B cell (primary cell): ENCODE data around the gene TPK1. TPM values are rescaled to one million over a fixed set of nuclear protein-coding genes. Genes with fewer than 3 reads are reported as not detected.
"Not testable (repeated sequence)": the region's sequence is repeated elsewhere in the genome, so short reads cannot be mapped to it uniquely, and the experiment has no call there.

ENCODE experiments used
- ATAC-seq: fragments of 200-7000 bp; cut with Tn5 transposase; one replicate; pipeline ENCODE4 v1.10.0; 2021; ENCODE audit warnings: low read depth, mild to moderate bottlenecking, moderate number of reproducible peaks, moderate library complexity
- CTCF ChIA-PET: fragments of 350-600 bp; sonication (Branson Sonifier 250); formaldehyde crosslinking; loops from one replicate; lab custom pipeline; 2021; ENCODE audit warnings: antibody characterized with exemption, inconsistent platforms; lab: Charles Lee
- POLR2A ChIA-PET: fragments of 350-600 bp; sonication (Branson Sonifier 250); formaldehyde crosslinking; loops from one replicate; lab custom pipeline; 2021; ENCODE audit warnings: antibody characterized with exemption; lab: Charles Lee
- DNase-seq: peaks from one replicate; pipeline ENCODE4 v3.0.0; 2013
- H2AFZ ChIP-seq: 2 replicates; pipeline ENCODE4 v1.6.1; 2012; ENCODE audit warnings: mild to moderate bottlenecking, low read depth, low read length; ENCODE audit not compliant: insufficient read depth, poor library complexity, severe bottlenecking
- H3K27ac ChIP-seq, 2 donors: 1 replicate in 1 of 2; 2 replicates in 1 of 2; pipeline ENCODE4 v1.5.1; 2012 to 2013; ENCODE audit warnings: low read length in 2 of 2, mild to moderate bottlenecking in 2 of 2, moderate library complexity in 1 of 2
- H3K27me3 ChIP-seq, 4 experiments: fragments of 200-600 bp in 1 of 4; sonication (generic) in 1 of 4; replicated peaks in 1 of 4; 1 replicate in 2 of 4; 2 replicates in 2 of 4; pipeline versions ENCODE4 v1.6.1 to v1.7.0; 2013 to 2016; ENCODE audit warnings: low read length in 3 of 4, mild to moderate bottlenecking in 2 of 4, mixed read lengths in 1 of 4, moderate library complexity in 1 of 4; ENCODE audit not compliant: insufficient read depth in 4 of 4, control insufficient read depth in 3 of 4; ENCODE audit errors: control extremely low read depth in 1 of 4
- H3K36me3 ChIP-seq, 2 experiments: replicated peaks in 1 of 2; 1 replicate in 1 of 2; 2 replicates in 1 of 2; pipeline versions ENCODE4 v1.6.1 to v1.7.1; 2013; ENCODE audit warnings: low read length in 1 of 2; ENCODE audit not compliant: insufficient read depth in 2 of 2, control insufficient read depth in 1 of 2; ENCODE audit errors: control extremely low read depth in 1 of 2, extremely low read depth in 1 of 2
- H3K4me1 ChIP-seq, 2 donors: fragments of 200-600 bp in 1 of 2; sonication (generic) in 1 of 2; 1 replicate in 1 of 2; 2 replicates in 1 of 2; pipeline versions ENCODE4 v1.5.1 to v1.6.1; 2013 to 2017; ENCODE audit warnings: low read length in 2 of 2; ENCODE audit not compliant: control insufficient read depth in 2 of 2, insufficient read depth in 2 of 2
- H3K4me2 ChIP-seq: replicated peaks from 2 replicates; pipeline ENCODE3; 2012; ENCODE audit warnings: mild to moderate bottlenecking, low read depth, low read length; ENCODE audit not compliant: poor library complexity, severe bottlenecking
- H3K4me3 ChIP-seq, 5 experiments: fragments of 200-600 bp in 1 of 5; sonication (generic) in 1 of 5; 1 replicate in 3 of 5; 2 replicates in 2 of 5; pipeline versions ENCODE4 v1.5.1 to v1.7.0; 2011 to 2016; ENCODE audit warnings: low read length in 4 of 5, mild to moderate bottlenecking in 4 of 5, low read depth in 2 of 5, control low read depth in 1 of 5, moderate library complexity in 1 of 5; ENCODE audit not compliant: insufficient read depth in 1 of 5; ENCODE audit errors: control extremely low read depth in 1 of 5, extremely low read depth in 1 of 5
- H3K79me2 ChIP-seq: fragments of 200-600 bp; sonication (generic); one replicate; pipeline ENCODE4 v1.6.0; 2016; ENCODE audit warnings: low read length; ENCODE audit not compliant: control insufficient read depth, insufficient read depth
- H3K9ac ChIP-seq: fragments of 200-600 bp; sonication (generic); 2 replicates; pipeline ENCODE4 v1.6.1; 2017; ENCODE audit warnings: mild to moderate bottlenecking, low read length, moderate library complexity
- H3K9me3 ChIP-seq, 3 donors: one replicate each; pipeline versions ENCODE4 v1.6.1 to v1.7.1; 2013; ENCODE audit warnings: low read length in 2 of 3; ENCODE audit not compliant: control insufficient read depth in 2 of 3, insufficient read depth in 1 of 3; ENCODE audit errors: control extremely low read depth in 1 of 3
- H4K20me1 ChIP-seq: 2 replicates; pipeline ENCODE4 v1.6.0; 2012; ENCODE audit warnings: mild to moderate bottlenecking, low read length; ENCODE audit not compliant: insufficient read depth, control insufficient read depth, poor library complexity, severe bottlenecking
- H3K27ac Mint-ChIP-seq: one replicate; pipeline ENCODE4 v1.8.0; 2021; ENCODE audit warnings: mixed read lengths
- H3K27me3 Mint-ChIP-seq: one replicate; pipeline ENCODE4 v1.8.0; 2021; ENCODE audit warnings: mixed read lengths
- H3K4me1 Mint-ChIP-seq: one replicate; pipeline ENCODE4 v1.8.0; 2021; ENCODE audit warnings: mixed read lengths
- H3K4me3 Mint-ChIP-seq: one replicate; pipeline ENCODE4 v1.8.0; 2021; ENCODE audit warnings: mixed read lengths
- H3K9me3 Mint-ChIP-seq: one replicate; pipeline ENCODE4 v1.8.0; 2022; ENCODE audit warnings: mixed read lengths; ENCODE audit not compliant: insufficient read depth
- CTCF ChIP-seq: fragments of 200-600 bp; IDR thresholded peaks from one replicate; pipeline ENCODE4 v1.8.0; 2022; ENCODE audit warnings: antibody characterized with exemption, mild to moderate bottlenecking
- EZH2 ChIP-seq: IDR thresholded peaks from 2 replicates; pipeline ENCODE4 v1.6.1; 2012; ENCODE audit warnings: borderline replicate concordance, low read depth, mild to moderate bottlenecking, moderate library complexity, low read length; ENCODE audit not compliant: insufficient read depth, poor library complexity, severe bottlenecking
- WGBS: methylation state at CpG from one replicate; pipeline ENCODE4 v1.1.5; 2013; ENCODE audit warnings: missing lambda C conversion rate; ENCODE audit not compliant: insufficient coverage; 5-methylcytosine and 5-hydroxymethylcytosine counted together
- intact Hi-C: fragments of 100-400 bp; cut with micrococcal nuclease; formaldehyde crosslinking; loops from one replicate; pipeline ENCODE4 v1.10.0; 2022
- polyA plus RNA-seq: library from polyadenylated mRNA; depleted of rRNA; stranded (reverse); fragments of >200 nt; gene quantifications from 2 replicates; pipeline ENCODE4 v1.2.3, GENCODE V29; 2012
- total RNA-seq, 2 donors: library from RNA; stranded (reverse); fragments of 120-200 nt in 1 of 2; gene quantifications; 1 replicate in 1 of 2; 2 replicates in 1 of 2; pipeline versions ENCODE4 v1.2.3 to v1.2.4, GENCODE V29; 2013 to 2022

Gene TPK1
- total and polyA plus RNA-seq, 2 donors (not counting 1 experiment from before 2014, with no cell fraction given), result 13.7 to 26.4 TPM

GRCh38 chr7:144728551-144728950 is 107.3 kb downstream of the TPK1 start:
- no peak for TF ChIP-seq CTCF
- TF ChIP-seq EZH2, result no peak
- Histone ChIP-seq H3K4me1 (no peaks in the 10 kb centered on the region), H3K9me3 (peaks cover 0 to 5% (median 0%) of the 10 kb centered on the region in 3 donors), H3K27me3 (no peaks in the 10 kb centered on the region), H3K79me2 (no peaks in the 10 kb centered on the region), H4K20me1 (no peaks in the 10 kb centered on the region), H3K27ac (no peak overlapping the region), H2AFZ (no peak overlapping the region), H3K36me3 (peaks cover 0 to 4% of the 10 kb centered on the region in 2 experiments), H3K4me2 (no peak overlapping the region), H3K4me3 (no peak overlapping the region), H3K9ac (no peak overlapping the region)
- H3K27me3 Mint-ChIP-seq, result no peaks in the 10 kb centered on the region
- intact Hi-C loops, result no loop called here
- POLR2A ChIA-PET, result no interaction called here
- DNase-seq (no peak), ATAC-seq (no peak)
- H3K4me1 Mint-ChIP-seq, result peaks cover 4% of the 10 kb centered on the region
- no peaks in the 10 kb centered on the region for H3K9me3 Mint-ChIP-seq
- WGBS, result 74% methylated on average over 4 of the region's 4 CpGs
- CTCF ChIA-PET, result interaction anchor here (1.4 to 2.4 kb wide), 2 partner anchors 10 to 127 kb away, joined by 3 to 7 read pairs; no protein-coding TSS in a partner anchor
- no peak overlapping the region for H3K27ac Mint-ChIP-seq
- no peak overlapping the region for H3K4me3 Mint-ChIP-seq

GRCh38 chr7:144726840-144727239 is 109.0 kb downstream of the TPK1 start:
- H3K4me2 ChIP-seq, H2AFZ ChIP-seq, H3K36me3 ChIP-seq, H3K9ac ChIP-seq, H4K20me1 ChIP-seq, H3K27me3 Mint-ChIP-seq, H3K4me3 ChIP-seq, H3K9me3 Mint-ChIP-seq, H3K79me2 ChIP-seq, POLR2A ChIA-PET, H3K27ac ChIP-seq, H3K27me3 ChIP-seq, DNase-seq, H3K4me3 Mint-ChIP-seq, H3K4me1 ChIP-seq, H3K4me1 Mint-ChIP-seq, H3K9me3 ChIP-seq, CTCF ChIA-PET, ATAC-seq, H3K27ac Mint-ChIP-seq, intact Hi-C loops: not testable (repeated sequence)
- WGBS, result 100% methylated on average over 1 of the region's 12 CpGs
